ENCODE measurements around the gene FLAD1.
A peak's percentile ranks its signal among the peaks of the same experiment; 100 is the strongest.

FLAD1 gene

GRCh38 chr1:155018617-155019348, 35.6 kb downstream of the FLAD1 start:
- H3K4me3 Mint-ChIP-seq: peak overlapping the region in 2 of 3 experiments; percentile 61 to 70
- H3K4me1 Mint-ChIP-seq: peaks cover 13% of the 10 kb centered on the region

GRCh38 chr1:155019377-155020245, 36.5 kb downstream of the FLAD1 start:
- Mint-ChIP-seq H3K4me1 (peaks cover 13% of the 10 kb centered on the region), H3K27me3 (ENCODE audit: low read depth) (peaks cover 11% of the 10 kb centered on the region), H3K27ac (peak overlapping the region; percentile 1 to 90 (median 54)), H3K9me3 (no peaks in the 10 kb centered on the region), H3K36me3 (ENCODE audit: low read depth) (no peaks in the 10 kb centered on the region), H3K4me3 (peak overlapping the region; percentile 44 to 70 (median 61))
- no peak for TF ChIP-seq CTCF (IDR thresholded peaks at IDR 0.05; ENCODE audit: unreplicated experiment in 3 of 3)

More at GRCh38 chr1:155018617-155019348, 35.6 kb downstream of the FLAD1 start:
- Mint-ChIP-seq H3K9me3 (no peaks in the 10 kb centered on the region), H3K36me3 (ENCODE audit: low read depth) (no peaks in the 10 kb centered on the region), H3K27ac (peak overlapping the region; percentile 1 to 90 (median 54)), H3K27me3 (ENCODE audit: low read depth) (peaks cover 5% of the 10 kb centered on the region)
- TF ChIP-seq CTCF (IDR thresholded peaks at IDR 0.05; ENCODE audit: unreplicated experiment in 3 of 3): no peak

GRCh38 chr1:155022136-155022926, 39.2 kb downstream of the FLAD1 start:
- Mint-ChIP-seq H3K9me3 (no peaks in the 10 kb centered on the region), H3K4me1 (peaks cover 13% of the 10 kb centered on the region), H3K36me3 (ENCODE audit: low read depth) (no peaks in the 10 kb centered on the region), H3K4me3 (no peak overlapping the region), H3K27me3 (ENCODE audit: low read depth) (peaks cover 11% of the 10 kb centered on the region), H3K27ac (peak overlapping the region in 1 of 3 experiments; percentile 37)
- no peak for TF ChIP-seq CTCF (IDR thresholded peaks at IDR 0.05; ENCODE audit: unreplicated experiment in 3 of 3)

- Mint-ChIP-seq H3K4me3 (no peak overlapping the region), H3K9me3 (no peaks in the 10 kb centered on the region), H3K4me1 (peaks cover 13% of the 10 kb centered on the region), H3K27ac (peak overlapping the region in 1 of 3 experiments; percentile 29), H3K27me3 (ENCODE audit: low read depth) (peaks cover 11% of the 10 kb centered on the region), H3K36me3 (ENCODE audit: low read depth) (no peaks in the 10 kb centered on the region)
- no peak for TF ChIP-seq CTCF (IDR thresholded peaks at IDR 0.05; ENCODE audit: unreplicated experiment in 3 of 3)
These were observed 39.7 kb downstream of the FLAD1 start for GRCh38 chr1:155022927-155023236.

- Mint-ChIP-seq H3K4me1 (peaks cover 13% of the 10 kb centered on the region), H3K4me3 (no peak overlapping the region), H3K36me3 (ENCODE audit: low read depth) (no peaks in the 10 kb centered on the region), H3K27me3 (ENCODE audit: low read depth) (peaks cover 11% of the 10 kb centered on the region), H3K9me3 (no peaks in the 10 kb centered on the region), H3K27ac (no peak overlapping the region)
- TF ChIP-seq CTCF (IDR thresholded peaks at IDR 0.05; ENCODE audit: unreplicated experiment in 3 of 3): no peak
These were observed 40.5 kb downstream of the FLAD1 start for GRCh38 chr1:155023627-155024026.

All from nephron (organoid).